Hematopoietic multipotent progenitor cell treated with erythropoietin and hydrocortisone succinate and interleukin-3 and kit ligand, for 8 days (in vitro differentiated cells): ENCODE measurements around the gene KNCN.

Source experiments
- DNase-seq: peaks from one replicate; pipeline ENCODE4 v3.0.0-alpha.2; 2015

Gene KNCN

DNA sequence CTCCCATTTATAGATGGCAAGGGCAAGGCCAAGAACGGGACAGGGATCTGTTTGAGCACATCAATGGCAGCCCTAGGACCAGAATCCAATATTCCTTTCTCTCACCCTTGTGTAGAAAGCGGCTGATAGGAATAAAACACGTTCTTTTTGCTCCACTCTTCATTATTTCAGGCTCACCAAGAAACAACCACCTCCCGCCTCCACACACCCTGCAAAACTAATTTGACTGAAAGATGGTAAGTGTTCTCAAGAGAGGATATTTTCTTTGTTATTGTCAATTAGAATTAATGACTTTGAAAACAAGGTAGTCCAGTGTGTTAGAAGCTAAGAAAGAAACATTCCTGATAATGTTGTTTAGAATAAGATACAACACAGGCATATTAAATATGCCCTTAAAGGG is 11.9 kb upstream of the KNCN start:
- DNase-seq, result no peak

DNA sequence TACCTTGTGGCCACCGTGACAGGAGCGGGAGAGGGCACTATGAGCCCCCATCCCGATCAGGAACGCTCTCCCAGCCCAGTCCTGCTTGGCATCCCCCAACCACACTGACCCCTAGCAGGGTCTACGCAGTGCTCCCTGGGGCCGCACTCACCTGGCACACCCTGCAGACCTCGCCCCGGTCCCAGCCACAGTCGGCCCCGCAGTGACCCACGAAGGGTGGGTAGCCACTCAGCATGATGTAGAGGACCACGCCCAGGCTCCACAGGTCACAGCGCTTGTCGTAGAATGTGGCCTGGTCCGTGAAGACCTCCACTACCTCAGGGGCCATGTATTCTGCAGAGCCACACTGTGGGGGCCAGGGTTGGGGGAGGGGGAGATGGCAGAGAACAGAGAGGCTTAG is 11.1 kb upstream of the KNCN start:
- DNase-seq, result no peak

DNA sequence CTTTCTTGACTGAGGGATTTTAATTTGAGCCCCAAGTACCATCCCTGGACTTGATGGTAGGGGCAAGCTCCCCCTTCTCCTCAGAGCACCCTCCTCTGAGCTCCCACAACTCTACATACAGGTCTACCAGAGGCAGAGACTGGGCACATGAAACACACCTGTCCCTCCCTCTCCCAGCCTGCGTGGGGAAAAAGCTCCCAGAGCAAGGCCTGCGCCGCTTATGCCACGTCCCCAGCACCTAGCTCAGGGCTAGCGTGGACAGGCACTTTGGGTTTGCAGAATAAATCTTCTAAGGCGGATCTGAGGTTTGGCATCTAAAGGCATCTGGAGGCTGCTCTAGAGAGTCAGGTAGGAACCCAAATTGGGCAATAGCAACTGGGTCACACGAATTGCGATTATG is 7.5 kb upstream of the KNCN start:
- DNase-seq, result no peak

DNA sequence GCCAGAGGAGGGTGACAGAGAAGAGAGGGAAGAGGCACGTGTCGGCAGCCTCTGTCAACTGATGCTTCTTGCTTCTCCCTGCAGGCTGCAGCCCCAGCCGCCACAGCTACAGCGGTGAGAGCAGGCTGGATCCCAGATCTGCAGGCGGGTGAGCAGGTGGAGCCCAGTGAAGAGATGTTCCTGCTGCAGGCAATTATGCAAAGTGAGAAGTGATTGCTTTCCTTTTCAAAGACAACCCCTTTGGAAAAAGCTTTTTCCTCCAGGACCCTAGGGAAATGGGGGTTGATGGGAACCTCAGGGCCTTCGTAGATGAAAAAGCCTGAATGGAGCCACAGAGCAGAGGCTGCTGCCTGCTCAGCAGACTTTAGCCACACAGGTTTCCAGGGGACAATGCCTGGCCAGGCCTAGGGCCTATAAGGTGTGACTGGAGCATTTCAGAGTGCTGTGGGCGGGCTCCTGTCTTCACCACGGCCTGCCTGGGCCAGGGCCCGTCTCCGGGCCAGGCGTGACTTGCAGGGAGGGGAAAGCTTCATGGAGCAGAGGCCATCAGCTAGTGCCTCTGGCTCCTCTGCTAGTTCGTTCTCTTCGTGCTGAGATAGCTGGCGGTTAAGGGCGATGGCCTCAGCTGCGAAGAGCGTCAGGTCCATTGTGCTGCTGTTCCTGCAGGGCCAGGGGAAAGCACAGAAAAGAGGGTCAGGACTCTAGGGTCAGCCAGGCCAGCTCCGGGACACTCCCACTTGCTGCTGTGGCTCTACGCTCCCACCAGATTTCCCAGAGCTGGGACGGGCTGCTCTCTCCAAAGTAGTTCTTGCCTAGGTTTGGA is 6.9 kb upstream of the KNCN start:
- no peak for DNase-seq

DNA sequence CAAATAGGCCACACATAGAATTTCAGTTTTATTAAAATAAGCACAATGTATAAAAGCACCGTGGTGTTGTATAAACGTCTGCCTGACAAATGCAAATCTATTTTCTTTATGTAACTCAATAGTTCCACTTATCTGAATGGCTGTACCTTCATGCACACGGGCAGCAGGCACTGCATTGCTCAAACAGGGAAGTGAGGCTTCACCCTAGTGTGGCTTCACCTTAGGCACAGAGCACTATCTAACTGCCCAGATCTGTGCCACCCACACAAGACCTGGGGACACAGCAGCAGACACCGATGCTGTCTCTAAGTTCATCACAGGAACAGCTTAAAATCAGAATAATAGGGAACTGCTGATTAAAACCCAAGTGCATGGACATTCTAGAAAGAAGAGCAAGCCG is 6.0 kb upstream of the KNCN start:
- DNase-seq, result peak; percentile 25

DNA sequence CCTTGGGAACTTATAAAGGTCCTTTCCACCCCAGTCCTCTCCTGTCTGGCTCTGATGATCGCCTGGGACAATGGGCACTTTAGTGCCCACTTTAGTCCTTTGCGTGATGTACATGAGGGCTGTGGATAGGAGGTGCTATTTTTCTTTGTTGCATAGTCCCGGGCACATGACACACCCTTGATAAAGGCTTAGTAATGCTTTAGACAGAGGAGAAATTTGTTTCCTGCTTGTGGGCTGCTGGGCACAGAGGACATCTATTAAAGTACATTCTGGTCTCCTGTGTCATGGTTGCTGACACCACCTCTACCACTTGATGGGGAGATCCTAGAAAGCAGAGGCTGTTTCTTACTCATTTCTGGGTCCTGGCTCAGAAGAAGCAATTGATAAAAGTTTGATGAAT is 5.4 kb upstream of the KNCN start:
- DNase-seq, result peak; percentile 62

DNA sequence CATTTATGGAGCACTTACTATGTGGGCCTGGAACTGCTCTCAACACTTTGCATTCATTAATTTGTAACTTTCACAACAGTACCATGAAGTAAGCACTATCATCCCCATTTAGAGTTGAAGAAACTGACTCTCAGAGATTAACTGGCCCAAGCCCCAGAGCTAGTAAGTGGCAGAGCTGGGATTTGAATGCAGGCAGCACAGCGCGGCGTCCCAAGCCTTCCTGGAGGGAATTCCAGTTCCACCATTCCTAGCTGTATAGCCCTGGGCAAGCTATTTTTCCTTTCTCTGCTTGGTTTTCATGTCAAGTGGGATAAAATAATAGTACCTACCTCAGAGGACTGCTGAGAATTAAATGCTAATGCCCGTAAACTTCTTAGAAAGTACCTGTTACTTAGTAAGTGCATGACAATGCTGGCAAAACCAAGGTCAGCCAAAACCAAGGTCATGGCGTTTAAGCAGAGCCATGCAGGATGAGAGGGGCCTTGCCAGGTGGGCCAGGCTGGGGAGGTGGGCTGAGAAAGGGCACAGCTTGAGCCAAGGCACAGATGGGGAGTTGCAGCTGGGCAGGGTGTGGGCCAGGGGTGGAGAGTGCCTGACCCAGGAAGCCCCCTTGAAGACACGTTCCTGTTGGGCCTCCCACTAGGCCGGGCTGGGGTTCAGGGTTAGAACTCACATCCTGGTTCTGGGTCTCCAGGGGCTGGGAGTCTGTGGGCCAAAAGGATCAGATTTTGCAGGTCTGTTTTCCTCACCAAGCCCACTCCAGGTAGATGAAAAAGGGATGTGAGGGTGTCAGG is 4.6 kb upstream of the KNCN start:
- no peak for DNase-seq

DNA sequence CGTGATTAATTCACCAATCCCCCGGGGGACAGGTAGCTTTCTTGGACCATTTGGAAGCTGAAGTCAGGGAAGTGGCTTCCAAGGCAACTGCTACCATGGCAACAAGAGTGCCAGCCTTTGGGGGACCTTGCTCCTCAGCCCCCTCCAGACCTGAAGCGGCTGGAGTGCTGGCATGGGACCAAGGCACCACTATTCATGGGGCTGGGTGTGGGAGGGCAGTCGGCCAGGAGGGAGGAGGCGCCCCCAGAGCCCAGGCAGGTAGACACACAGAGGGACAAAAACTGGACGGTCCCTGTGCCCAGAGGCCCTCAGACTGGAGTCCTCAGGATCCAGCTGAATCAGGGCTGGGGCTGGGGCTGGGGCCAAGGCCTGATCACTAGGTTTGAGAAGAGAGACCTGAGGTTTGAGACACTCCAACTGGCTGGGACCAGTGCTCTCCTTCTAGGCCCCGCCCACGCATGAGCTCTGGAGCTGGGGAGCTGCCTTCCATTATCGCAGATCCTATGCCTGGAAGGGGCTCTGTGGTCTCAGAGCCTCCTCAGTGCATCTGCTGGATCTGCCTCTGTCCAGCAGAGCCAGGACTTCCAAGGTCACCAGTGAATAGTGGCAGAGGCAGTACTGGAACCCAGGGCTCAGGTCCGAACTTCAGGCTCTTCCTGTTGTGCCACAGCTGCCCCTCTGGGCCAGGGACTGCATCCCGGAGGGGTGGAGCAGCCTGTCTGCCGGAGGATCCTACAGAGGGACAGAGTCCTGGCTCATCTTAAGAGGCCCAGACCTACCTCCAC is 3.3 kb upstream of the KNCN start:
- DNase-seq, result no peak

DNA sequence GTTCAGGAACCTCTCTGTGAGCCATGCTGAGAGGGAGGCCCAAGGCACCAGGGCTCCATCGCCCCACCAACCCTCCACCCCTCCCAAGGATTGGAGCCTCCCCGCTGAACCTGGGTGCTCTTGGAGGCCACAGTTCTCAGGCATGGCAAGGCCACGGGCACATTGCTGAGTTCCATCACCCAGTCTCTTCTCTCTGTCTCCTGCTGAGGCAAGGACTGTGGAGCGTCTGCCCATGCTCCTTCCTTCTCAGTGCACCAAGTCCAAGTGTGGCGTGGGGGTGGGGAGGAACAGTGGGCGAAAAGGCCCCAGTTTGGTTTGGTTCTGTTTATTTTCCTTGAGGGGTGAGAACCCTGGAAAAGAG is 2.8 kb upstream of the KNCN start:
- no peak for DNase-seq

DNA sequence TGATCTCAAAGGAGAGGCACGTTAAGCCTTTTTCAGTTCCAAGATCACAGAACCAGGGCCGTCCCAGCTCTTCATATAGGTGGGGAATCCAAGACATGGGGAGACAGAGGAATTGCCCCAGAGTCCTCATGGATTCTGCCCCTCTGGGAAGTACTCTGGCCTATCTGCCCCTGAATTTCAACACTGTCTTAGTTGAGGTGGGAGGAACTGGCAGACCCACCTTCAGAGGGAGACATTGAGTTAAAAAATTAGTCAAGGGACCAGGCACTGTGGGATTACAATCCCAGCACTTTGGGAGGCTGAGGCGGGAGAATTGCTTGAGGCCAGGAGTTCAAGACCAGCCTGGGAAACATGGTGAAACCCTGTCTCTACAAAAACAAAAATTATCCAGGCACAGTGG is 2.1 kb upstream of the KNCN start:
- DNase-seq, result no peak

DNA sequence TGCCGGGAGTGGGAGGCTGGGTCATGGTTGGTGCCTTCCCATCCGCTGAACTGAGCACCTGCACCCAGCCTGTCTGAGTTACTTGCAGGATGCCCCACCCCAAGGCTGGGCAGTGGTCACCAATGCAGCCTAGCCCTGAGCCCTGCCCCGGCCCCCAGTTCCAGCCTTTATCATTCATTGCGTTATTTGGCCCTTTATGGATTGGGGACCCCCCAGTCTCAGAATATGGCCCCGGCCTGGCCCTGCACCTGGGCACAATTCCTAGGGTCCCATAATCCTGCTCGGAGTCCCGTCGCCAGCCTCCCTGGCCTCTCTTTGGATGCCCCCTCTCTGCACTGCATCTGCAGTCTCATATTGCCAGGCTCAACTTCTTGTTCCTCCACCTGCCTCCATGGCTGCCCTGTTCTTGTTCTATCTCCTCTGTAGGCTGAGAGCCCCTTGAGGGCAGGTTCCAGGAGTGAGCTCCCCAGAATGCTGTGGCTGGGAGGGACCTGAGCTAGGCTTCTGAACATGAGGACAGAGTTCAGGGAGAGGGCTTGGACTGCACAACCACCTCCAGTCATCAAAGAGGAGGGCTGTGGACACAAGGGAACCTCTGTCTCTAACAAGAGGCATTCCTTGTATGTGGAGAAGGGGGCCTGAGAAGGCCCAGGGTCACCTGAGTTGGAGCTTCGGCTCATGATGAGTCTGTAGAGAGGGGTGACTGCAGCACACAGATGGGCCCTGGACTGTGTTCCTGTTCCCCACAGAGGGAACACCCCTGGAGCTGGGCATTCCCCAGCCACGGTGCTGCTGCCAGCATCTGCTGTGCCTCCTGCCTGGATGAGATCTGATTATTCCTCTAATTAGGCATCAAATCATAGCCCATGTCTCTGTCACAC is 1.1 kb upstream of the KNCN start:
- no peak for DNase-seq

DNA sequence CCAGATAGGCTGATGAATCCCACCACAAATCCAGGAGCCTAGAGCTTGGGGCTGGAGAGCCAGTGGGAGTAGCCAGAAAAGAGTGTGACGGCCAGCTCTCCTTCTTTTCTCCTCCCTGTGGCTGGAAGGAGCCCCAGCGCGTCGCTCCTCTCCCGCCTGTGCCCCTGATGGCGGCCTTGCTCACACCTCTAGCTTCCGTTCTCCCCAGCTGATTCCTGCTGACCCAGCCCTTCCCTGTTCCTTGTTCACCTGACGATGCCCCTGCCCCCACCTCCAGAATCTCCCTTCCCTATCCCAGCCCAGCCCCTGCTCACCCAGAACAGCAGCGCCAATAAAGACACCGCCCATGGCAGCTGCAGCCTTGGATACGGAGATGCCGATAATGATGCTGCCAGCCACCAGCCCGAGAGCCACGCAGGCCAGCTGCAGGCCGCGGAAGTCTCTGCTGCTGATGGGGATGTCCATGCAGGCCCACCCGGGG is 656 bp downstream of the KNCN start:
- DNase-seq, result no peak

DNA sequence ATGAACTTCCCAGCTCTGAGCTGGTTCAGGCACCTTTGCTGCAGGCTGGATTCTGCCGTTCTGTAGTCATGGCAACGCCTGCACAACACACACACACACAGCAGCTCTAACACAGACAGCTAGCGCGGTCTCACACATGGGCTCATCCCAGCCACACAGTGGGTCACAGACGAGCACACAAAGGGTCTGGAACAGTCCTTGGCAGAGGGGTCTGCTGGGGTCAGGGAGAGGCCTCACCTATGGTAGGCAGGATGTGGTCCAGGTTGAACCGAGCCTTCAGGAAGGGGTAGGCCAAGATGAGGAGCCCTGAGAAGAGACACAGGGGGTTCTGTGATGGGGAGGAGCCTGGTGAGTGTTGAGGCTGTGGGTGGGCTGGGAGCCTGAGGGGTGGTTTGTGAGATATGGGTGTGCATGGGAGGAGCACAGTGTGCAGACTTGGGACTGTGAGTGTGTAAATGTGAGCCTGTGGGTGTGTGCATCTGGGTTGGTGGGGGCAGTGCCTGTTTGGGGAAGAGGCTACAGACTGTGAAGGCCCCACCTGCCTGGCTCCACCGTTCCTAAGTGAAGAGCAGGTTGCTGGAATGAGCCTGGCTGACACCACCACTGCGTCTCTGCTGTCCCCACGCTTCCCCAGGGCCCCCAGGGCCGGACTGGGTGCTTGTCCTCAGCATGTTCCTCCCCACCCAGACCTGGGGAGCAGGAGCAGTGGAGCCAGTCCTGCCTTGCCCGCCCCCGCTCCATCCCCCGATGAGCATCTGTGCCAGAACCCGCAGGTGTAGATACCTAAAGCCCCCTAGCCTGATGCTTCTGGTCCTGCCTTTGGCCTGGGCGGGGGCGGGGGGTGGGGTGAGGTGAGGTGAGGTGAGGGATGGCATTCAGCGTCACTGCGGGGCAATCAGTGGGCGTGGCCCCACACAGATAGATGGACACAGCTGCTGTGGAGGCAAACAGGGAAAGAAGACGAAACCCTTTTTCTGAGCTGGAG is 1.5 kb downstream of the KNCN start:
- no peak for DNase-seq

DNA sequence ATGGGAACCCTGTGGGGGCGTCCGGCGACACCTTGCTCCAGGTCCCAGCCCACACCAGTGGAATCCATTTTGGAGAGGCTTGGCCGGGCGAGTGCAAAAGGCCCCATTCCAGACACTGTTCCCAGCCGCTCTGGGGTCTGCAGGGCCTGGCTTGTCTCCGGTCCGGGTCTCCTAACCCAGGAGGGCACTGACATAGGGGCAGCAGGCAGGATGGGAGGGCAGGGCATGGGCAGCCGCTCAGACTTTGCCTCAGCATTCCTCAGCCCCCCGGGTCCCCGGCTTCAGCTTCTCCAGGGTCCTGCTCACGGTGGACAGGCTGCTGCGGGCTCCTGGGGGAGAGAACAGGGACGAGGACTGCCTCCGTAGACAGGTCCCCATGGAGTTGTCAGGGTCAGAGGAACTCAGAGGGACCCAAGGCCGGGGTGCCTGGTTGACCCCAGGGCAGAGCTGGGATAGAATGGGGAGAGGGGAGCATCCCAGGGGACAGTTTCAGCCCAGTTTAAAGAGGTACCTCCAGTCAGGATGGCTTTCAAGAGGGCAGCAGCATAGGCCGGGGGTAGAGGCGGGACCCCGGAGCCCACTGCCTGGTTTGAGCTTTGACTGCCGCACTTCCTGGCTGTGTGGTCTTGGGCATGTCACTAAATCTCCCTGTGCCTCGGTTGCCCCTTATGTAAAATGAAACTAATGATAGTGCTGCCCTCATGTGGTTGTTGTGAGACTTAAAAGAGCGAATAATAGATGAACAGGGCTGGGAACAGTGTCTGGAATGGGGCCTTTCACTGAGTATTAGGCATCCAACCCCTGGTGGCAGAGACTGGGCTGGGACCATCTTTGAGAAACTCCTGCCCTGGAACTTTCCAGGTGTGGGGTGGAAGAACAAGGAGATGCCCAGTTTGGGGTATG is 3.7 kb downstream of the KNCN start:
- DNase-seq, result peak; percentile 72

DNA sequence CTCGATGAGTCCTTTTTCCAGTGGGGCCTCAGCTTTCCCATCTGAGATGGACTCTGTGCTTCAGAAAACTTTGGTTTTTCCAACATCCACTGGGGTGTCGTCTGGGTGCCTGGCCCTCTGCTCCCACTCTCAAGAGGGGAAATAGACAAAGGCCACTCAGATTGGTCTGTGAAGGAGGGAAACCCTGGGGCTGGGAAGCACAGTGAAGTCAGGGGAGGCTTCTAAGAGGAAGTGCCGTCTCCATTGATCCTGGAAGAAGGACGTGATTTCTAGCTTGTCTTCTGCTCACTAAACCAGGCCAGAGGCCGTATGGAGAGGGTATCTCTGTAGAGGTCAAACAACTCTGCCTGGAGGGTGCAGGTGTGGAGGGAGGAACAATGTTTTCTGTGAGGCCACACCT is 5.2 kb downstream of the KNCN start:
- no peak for DNase-seq

DNA sequence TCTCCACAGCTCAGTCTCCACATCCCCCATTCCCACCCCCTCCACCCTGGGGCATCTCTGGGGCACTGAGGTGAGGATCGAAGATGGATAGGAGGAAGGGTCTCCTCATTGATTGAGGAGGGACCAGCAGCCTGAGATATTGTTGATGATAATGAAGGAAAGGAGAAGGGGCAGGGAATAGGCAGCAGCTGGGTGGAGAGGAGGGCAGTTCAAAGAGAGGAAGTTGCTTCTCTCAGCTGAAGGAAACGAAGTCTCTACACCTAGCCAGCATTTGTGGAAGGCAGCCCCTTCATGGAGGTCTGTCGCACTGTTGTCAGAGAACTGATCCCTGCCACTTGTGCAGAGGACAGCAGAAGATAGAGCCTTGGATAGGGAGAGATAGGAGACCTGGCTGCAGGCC is 5.7 kb downstream of the KNCN start:
- DNase-seq, result no peak

DNA sequence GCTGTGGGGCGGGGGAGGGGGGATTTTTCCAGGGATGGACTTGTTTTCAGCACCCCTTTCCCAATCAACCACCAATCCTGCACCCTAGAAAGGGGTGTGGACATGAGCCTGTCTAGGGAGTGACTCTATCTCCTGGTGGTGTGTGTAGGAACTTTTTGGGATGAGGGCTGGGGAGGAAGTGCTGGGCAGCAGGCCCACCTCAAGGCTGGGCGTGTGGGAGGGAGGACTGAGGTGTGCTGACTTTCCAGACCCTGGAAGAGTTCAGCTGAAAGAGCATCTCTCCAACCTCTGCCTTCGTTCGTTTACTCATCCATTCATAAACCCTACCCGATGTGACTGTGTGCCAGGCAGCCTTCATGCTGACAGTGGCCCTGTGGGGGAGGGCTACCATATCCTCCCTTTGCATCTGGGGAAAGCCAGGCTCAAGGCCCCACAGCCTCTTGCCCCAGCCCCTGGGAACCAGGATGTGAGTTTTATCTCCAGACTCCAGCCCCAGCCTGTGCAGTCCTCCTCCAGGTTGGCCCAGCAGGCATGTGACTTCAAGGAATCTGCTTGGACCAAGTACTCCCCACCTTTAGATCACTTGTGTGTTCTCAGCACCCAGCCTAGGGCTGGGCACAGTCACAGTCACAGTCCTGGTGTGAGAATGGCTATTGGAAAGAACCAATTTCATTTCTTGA is 6.7 kb downstream of the KNCN start:
- peak; percentile 74 for DNase-seq

DNA sequence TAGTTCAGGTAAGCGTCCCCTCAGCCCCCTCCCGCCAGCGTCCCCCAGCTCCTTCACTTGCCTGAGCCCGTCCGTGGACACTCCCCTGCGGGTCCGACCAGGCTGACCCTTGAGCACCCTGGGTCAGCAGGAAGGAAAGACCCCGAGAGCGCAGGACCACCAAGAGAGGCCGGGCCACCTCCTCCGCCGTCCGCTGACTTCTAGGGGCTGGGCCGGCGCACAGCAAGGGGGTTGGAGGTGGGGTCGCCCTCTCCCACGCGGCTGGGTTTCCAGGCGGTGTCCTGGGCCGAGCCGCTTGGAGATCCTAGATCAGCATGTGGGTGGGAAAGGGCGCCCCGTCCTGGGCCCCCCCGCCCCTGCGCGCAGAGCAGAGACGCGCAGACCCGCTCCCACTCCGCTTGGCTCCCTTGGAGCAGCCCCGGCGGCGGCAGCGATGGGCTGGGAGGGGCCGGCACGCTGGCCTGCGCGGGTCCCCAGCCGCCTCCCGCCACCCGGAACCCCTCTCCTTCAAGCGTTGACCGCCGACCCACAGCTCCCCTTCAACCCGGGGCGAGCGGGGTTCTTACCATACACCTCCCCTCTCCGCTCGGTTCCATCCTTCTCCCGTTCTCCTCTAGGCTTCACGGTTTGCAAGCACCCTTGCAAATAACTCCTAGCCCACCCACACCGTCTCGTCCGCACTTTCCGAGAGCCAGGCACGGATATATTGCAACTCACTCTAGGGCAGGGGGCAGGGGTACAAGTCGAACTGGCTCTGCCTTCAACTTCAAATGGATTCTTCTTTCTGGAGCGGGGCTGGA is 7.5 kb downstream of the KNCN start:
- no peak for DNase-seq

DNA sequence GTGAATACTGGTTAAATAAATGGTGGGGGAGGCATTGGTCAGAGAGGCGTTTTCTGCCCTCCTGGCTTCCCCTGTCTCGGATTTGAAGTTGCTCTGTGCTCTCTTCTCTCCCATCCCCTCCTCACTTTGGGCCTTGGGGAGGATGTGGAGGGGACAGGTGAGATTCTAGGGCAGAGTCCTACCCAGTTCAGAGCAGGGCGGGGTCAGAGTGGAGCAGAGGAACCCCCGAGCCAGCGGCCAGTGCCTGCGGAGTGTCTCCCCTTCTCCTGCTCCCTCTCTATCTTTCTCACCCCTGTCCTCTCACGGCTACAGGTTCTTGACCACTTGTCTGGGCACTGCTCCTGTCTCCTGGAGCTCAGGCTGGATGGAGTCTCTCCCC is 8.1 kb downstream of the KNCN start:
- DNase-seq, result no peak
